H1 (cell line): ENCODE results near the gene HIP1. TPM values are rescaled to one million over a fixed set of nuclear protein-coding genes. Genes with fewer than 3 reads are reported as not detected.

ENCODE experiments used
- CTCF ChIP-seq, 3 experiments: IDR thresholded peaks; 1 replicate in 2 of 3; 2 replicates in 1 of 3; pipeline versions ENCODE4 v1.5.1 to v1.6.1; 2011; ENCODE audit warnings: low read length in 3 of 3, mild to moderate bottlenecking in 3 of 3, inconsistent platforms in 2 of 3, low read depth in 1 of 3, moderate library complexity in 1 of 3; ENCODE audit not compliant: insufficient read depth in 1 of 3; ENCODE audit errors: control extremely low read depth in 1 of 3
- polyA plus RNA-seq, 7 experiments: library from polyadenylated mRNA; depleted of rRNA in 3 of 7; stranded (reverse) in 5 of 7; unstranded in 2 of 7; fragments of >200 nt in 5 of 7; fragments of 200-250 nt in 2 of 7; gene quantifications; 1 replicate in 5 of 7; 2 replicates in 1 of 7; 4 replicates in 1 of 7; pipeline versions ENCODE4 v1.2.1 to v1.2.3, GENCODE V29; 2011 to 2013; ENCODE audit warnings: missing spikeins in 2 of 7, mixed read lengths in 2 of 7
- total RNA-seq: library from RNA; stranded (reverse); fragmentation: NEBNext Ultra II Directional; extraction: Animal tissue kit (Norgen Biotek cat#: 25700); gene quantifications from 2 replicates; pipeline ENCODE4 v1.2.1, GENCODE V29; 2021

Gene HIP1
- total and polyA plus RNA-seq, 2 of the 8 experiments (the other 6 are each of a cell fraction or from before 2014, with no cell fraction given) = 51.8 to 108 TPM

DNA sequence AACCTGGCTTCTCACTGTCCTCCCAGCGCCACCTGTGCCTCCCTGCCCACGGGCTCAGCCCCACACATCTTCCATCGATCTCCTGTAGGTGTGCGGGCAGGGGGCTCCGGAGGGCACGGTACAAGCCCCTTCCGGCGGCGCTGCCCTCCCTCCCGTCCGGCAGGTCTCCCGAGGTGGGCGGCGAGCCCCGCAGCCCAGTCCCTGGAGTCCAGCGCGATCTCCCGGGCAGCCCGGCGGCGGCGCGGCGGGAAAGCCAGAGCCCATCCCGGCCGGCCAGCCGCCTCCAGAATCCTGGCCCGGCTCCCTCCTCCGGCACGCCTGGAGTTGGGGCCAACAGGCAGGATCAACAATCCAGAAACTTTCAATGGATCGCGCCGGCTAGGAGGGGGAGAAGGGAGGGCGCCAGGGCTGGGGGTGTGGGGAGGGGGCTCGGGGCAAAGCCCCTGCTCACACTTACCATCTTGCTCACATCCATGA is 100.1 kb downstream of the HIP1 start (continued):
- no peak for TF ChIP-seq CTCF (IDR thresholded peaks at IDR 0.05; ENCODE audit: control extremely low read depth in 1 of 3, insufficient read depth in 1 of 3, low read depth in 1 of 3, low read length in 3 of 3)
- TF ChIP-seq, all 59 proteins: peak for 5
